HG03108 (cell line): Measurements from ENCODE around the gene VSTM4.

ENCODE experiments used
- ATAC-seq: cut with Tn5 transposase; IDR thresholded peaks from one replicate; pipeline ENCODE4 v1.9.1; 2021; ENCODE audit warnings: moderate library complexity; ENCODE audit not compliant: unreplicated experiment

The VSTM4 gene

GRCh38 chr10:48978318-48978717 lies 137.0 kb downstream of the VSTM4 start:
- ATAC-seq, result no peak

- ATAC-seq, result no peak
Observed at GRCh38 chr10:48976196-48976595, 139.1 kb downstream of the VSTM4 start.

DNA sequence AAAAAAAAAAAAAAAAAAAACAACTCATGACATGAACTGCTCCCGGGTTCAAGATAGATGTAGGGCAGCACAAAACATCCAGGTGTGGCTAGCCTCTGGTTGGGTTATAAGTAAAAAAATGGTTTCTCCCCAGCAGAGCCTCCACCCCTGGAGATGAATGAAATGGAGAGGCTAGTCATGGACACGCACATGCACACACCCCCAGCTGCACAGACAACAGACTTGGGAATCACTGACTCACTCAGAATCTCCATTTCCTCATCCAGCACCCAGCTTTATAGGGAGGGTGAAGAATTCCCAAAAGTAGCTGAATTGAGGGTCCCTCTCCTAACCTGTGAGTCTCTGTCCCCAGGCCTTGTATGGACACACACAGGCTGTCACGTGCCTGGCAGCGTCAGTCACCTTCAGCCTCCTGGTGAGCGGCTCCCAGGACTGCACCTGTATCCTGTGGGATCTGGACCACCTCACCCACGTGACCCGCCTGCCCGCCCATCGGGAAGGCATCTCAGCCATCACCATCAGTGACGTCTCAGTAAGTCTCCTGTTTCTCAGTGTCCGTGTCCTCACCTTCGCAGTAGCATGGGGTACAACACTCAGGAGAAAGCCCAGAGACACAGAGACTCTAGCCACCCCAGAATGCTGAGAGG lies 140.7 kb downstream of the VSTM4 start:
- no peak for ATAC-seq

GRCh38 chr10:48973065-48973464 lies 142.3 kb downstream of the VSTM4 start:
- no peak for ATAC-seq

- ATAC-seq, result no peak
Observed at GRCh38 chr10:48970654-48971053, 144.7 kb downstream of the VSTM4 start.

DNA sequence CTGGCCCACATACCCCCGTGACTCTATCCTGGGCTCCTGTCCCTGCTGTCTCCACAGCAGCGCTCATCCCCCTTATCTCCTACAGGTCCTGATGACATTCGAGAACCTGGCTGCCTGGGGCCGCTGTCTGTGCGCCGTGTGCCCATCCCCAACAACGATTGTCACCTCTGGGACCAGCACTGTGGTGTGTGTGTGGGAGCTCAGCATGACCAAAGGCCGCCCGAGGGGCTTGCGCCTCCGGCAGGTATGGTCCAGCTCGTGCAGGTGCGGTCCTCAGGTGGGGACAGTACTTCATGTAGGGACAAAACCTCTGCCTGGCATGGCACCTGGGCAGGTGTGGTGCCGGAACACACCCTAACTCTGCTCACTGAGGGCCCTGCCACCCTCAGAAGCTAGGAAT lies 145.3 kb downstream of the VSTM4 start:
- ATAC-seq, result no peak

DNA sequence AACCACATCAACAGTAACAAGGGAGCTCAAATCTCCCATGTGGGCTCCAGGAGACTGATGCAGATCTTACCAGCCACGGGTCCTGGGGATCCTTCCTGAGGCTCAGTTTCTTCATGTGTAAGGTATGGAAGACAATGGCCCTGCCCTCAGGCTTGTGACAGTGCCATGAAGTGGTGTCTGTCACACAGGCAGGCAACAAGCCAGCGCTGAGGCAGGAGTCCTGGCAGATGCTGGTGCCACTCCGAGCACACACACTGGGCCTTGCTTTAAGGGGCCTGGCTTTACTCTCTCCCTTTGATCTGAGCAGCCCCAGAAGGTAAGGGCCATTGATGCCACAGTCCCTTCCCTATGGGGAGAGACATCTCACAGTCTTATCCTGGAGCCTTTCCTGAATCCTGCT lies 147.3 kb downstream of the VSTM4 start:
- ATAC-seq, result no peak

- no peak for ATAC-seq
Observed at GRCh38 chr10:48965460-48965859, 149.9 kb downstream of the VSTM4 start.
